Activated B cell treated with CpG ODN at 0.5 μM for 24 hours (primary cell): Measurements from ENCODE around the gene LUC7L2. TPM values are rescaled to one million over a fixed set of nuclear protein-coding genes. Genes with fewer than 3 reads are reported as not detected.

Experiments
- ATAC-seq: fragments of 200-7000 bp; cut with Tn5 transposase; one replicate; pipeline ENCODE4 v1.10.0; 2021; ENCODE audit warnings: low read depth, mild to moderate bottlenecking, moderate library complexity
- CTCF ChIA-PET: fragments of 350-600 bp; sonication (Branson Sonifier 250); formaldehyde crosslinking; loops from one replicate; lab custom pipeline; 2021; ENCODE audit warnings: antibody characterized with exemption; lab: Charles Lee
- POLR2A ChIA-PET: fragments of 350-600 bp; sonication (Branson Sonifier 250); formaldehyde crosslinking; loops from one replicate; lab custom pipeline; 2021; ENCODE audit warnings: antibody characterized with exemption; lab: Charles Lee
- DNase-seq: peaks from one replicate; pipeline ENCODE4 v3.0.0; 2022
- H3K27ac Mint-ChIP-seq: one replicate; pipeline ENCODE4 v1.8.0; 2020; ENCODE audit warnings: mixed read lengths
- H3K27me3 Mint-ChIP-seq: one replicate; pipeline ENCODE4 v1.8.0; 2021; ENCODE audit warnings: mixed read lengths
- H3K36me3 Mint-ChIP-seq: one replicate; pipeline ENCODE4 v1.8.0; 2021; ENCODE audit warnings: low read depth, mixed read lengths
- H3K4me1 Mint-ChIP-seq: one replicate; pipeline ENCODE4 v1.8.0; 2021; ENCODE audit warnings: mixed read lengths
- H3K4me3 Mint-ChIP-seq: one replicate; pipeline ENCODE4 v1.8.0; 2020; ENCODE audit warnings: mild to moderate bottlenecking, mixed read lengths
- H3K9me3 Mint-ChIP-seq: one replicate; pipeline ENCODE4 v1.8.0; 2020; ENCODE audit warnings: mixed read lengths
- CTCF ChIP-seq: fragments of 200-600 bp; IDR thresholded peaks from one replicate; pipeline ENCODE4 v1.8.0; 2022; ENCODE audit warnings: antibody characterized with exemption, mild to moderate bottlenecking
- intact Hi-C: fragments of 100-400 bp; cut with micrococcal nuclease; formaldehyde crosslinking; loops from one replicate; pipeline ENCODE4 v1.15.1; 2024
- total RNA-seq: library from RNA; stranded (reverse); gene quantifications from 2 replicates; pipeline ENCODE4 v1.2.3, GENCODE V29; 2022

Gene LUC7L2
- total RNA-seq, 1 donor from 2014 or later: 118 TPM

- no peak for TF ChIP-seq CTCF
- Mint-ChIP-seq H3K27me3 (no peaks in the 10 kb centered on the region), H3K27ac (no peak overlapping the region), H3K9me3 (peaks cover 3% of the 10 kb centered on the region), H3K4me1 (peaks cover 9% of the 10 kb centered on the region), H3K36me3 (peaks cover 71% of the 10 kb centered on the region), H3K4me3 (no peak overlapping the region)
- DNase-seq (no peak), ATAC-seq (no peak)
- CTCF ChIA-PET: no interaction called here
- POLR2A ChIA-PET: no interaction called here
- intact Hi-C loops: loop anchor here (2.0 kb wide), 1 partner anchor 23 kb away; no protein-coding TSS in a partner anchor
These were observed 34.0 kb downstream of the LUC7L2 start for GRCh38 chr7:139393621-139394211.

- peaks cover 9% of the 10 kb centered on the region for H3K4me1 Mint-ChIP-seq
- H3K9me3 Mint-ChIP-seq: peaks cover 3% of the 10 kb centered on the region
- no peak for DNase-seq
- H3K36me3 Mint-ChIP-seq: peaks cover 69% of the 10 kb centered on the region
- intact Hi-C loops: loop anchor here (2.0 kb wide), 1 partner anchor 22 kb away; no protein-coding TSS in a partner anchor
- ChIA-PET POLR2A (no interaction called here), CTCF (no interaction called here)
- no peak overlapping the region for H3K4me3 Mint-ChIP-seq
- no peak overlapping the region for H3K27ac Mint-ChIP-seq
- ATAC-seq: no peak
- no peaks in the 10 kb centered on the region for H3K27me3 Mint-ChIP-seq
- no peak for TF ChIP-seq CTCF
These were observed 34.8 kb downstream of the LUC7L2 start for GRCh38 chr7:139394540-139394939.

- H3K36me3 Mint-ChIP-seq: peaks cover 71% of the 10 kb centered on the region
- POLR2A ChIA-PET: no interaction called here
- H3K27ac Mint-ChIP-seq: no peak overlapping the region
- H3K9me3 Mint-ChIP-seq: no peaks in the 10 kb centered on the region
- peaks cover 9% of the 10 kb centered on the region for H3K4me1 Mint-ChIP-seq
- intact Hi-C loops: no loop called here
- CTCF ChIA-PET: no interaction called here
- H3K27me3 Mint-ChIP-seq: no peaks in the 10 kb centered on the region
- no peak for DNase-seq
- TF ChIP-seq CTCF: no peak
- no peak overlapping the region for H3K4me3 Mint-ChIP-seq
- no peak for ATAC-seq
These were observed 36.7 kb downstream of the LUC7L2 start for GRCh38 chr7:139396323-139396951.

- intact Hi-C loops: no loop called here
These were observed 37.5 kb downstream of the LUC7L2 start for GRCh38 chr7:139397192-139397591.

More at GRCh38 chr7:139397192-139397591, 37.5 kb downstream of the LUC7L2 start:
- no peak for TF ChIP-seq CTCF
- Mint-ChIP-seq H3K27ac (no peak overlapping the region), H3K4me1 (peaks cover 9% of the 10 kb centered on the region), H3K36me3 (peaks cover 72% of the 10 kb centered on the region), H3K9me3 (no peaks in the 10 kb centered on the region), H3K4me3 (no peak overlapping the region), H3K27me3 (no peaks in the 10 kb centered on the region)
- DNase-seq: no peak
- CTCF ChIA-PET: no interaction called here
- POLR2A ChIA-PET: no interaction called here
- no peak for ATAC-seq
